HCT116 (cell line): Measurements from ENCODE around the gene DDRGK1. TPM values are rescaled to one million over a fixed set of nuclear protein-coding genes. Genes with fewer than 3 reads are reported as not detected.

ENCODE experiments used
- ATAC-seq: fragments of 200-7000 bp; cut with Tn5 transposase; 2 replicates; pipeline ENCODE4 v1.9.1; 2020; ENCODE audit warnings: mild to moderate bottlenecking, moderate library complexity
- BruUV-seq: library from RNA; stranded (reverse); fragments of 400-500 nt; replicated peaks from 2 replicates; lab custom pipeline; 2021; lab: Mats Ljungman, UMichigan
- CTCF ChIA-PET: fragments of 300-600 bp; sonication (Branson Sonifier 250); formaldehyde crosslinking; loops from one replicate; lab custom pipeline; 2021; ENCODE audit warnings: antibody characterized with exemption; lab: Charles Lee
- POLR2A ChIA-PET: fragments of 300-600, 350-600 bp; sonication (Branson Sonifier 250); formaldehyde crosslinking; loops from one replicate; lab custom pipeline; 2021; ENCODE audit warnings: antibody characterized with exemption; lab: Charles Lee
- RAD21 ChIA-PET, 2 experiments: fragments of 300-600 bp; sonication (Branson Sonifier 250); formaldehyde crosslinking; loops; one replicate each; lab custom pipeline; 2023; ENCODE audit warnings: low total read pairs in 2 of 2; ENCODE audit not compliant: uncharacterized antibody in 2 of 2, unreplicated experiment in 2 of 2, low non-redundant PET in 1 of 2; lab: Charles Lee
- DNase-seq: peaks from one replicate; pipeline ENCODE4 v3.0.0-alpha.2; 2010; ENCODE audit warnings: low read depth, low spot score
- H2AFZ ChIP-seq: fragments of 200-600 bp; shearing (Covaris generic), sonication (generic); 2 replicates; pipeline ENCODE4 v1.6.1; 2017; ENCODE audit warnings: low read depth, mixed run types, mixed read lengths, antibody characterized with exemption, low read length; ENCODE audit not compliant: poor library complexity, severe bottlenecking
- H3K27ac ChIP-seq: 2 replicates; pipeline ENCODE4 v1.5.1; 2012; ENCODE audit warnings: low read depth, low read length
- H3K27me3 ChIP-seq: fragments of 200-600 bp; sonication (generic); 2 replicates; pipeline ENCODE4 v1.6.1; 2016; ENCODE audit warnings: mixed run types, low read length, mixed read lengths; ENCODE audit not compliant: insufficient read depth
- H3K36me3 ChIP-seq, 2 experiments: fragments of 200-500 bp in 1 of 2; fragments of 200-600 bp in 1 of 2; sonication (Bioruptor generic) in 1 of 2; sonication (generic) in 1 of 2; 2 replicates each; pipeline versions ENCODE4 v1.5.1 to v1.6.1; 2014 to 2016; ENCODE audit warnings: low read length in 2 of 2, inconsistent platforms in 1 of 2, mixed read lengths in 1 of 2, mixed run types in 1 of 2; ENCODE audit not compliant: insufficient read depth in 2 of 2, control insufficient read depth in 1 of 2
- H3K4me1 ChIP-seq, 2 experiments: fragments of 200-600 bp in 1 of 2; sonication (generic) in 1 of 2; 2 replicates each; pipeline versions ENCODE4 v1.5.1 to v1.6.1; 2012 to 2017; ENCODE audit warnings: low read length in 2 of 2, inconsistent platforms in 1 of 2, mild to moderate bottlenecking in 1 of 2, mixed read lengths in 1 of 2, mixed run types in 1 of 2, moderate library complexity in 1 of 2; ENCODE audit not compliant: insufficient read depth in 2 of 2, control insufficient read depth in 1 of 2
- H3K4me2 ChIP-seq: fragments of 200-600 bp; sonication (generic); 2 replicates; pipeline ENCODE4 v1.6.1; 2017; ENCODE audit warnings: mixed run types, low read length, mixed read lengths
- H3K4me3 ChIP-seq, 2 experiments: fragments of 200-600 bp in 1 of 2; sonication (generic) in 1 of 2; replicated peaks in 1 of 2; 2 replicates each; pipeline ENCODE4 v1.5.1; 2011 to 2016; ENCODE audit warnings: low read length in 2 of 2, control low read depth in 1 of 2, low read depth in 1 of 2, mild to moderate bottlenecking in 1 of 2, mixed read lengths in 1 of 2, mixed run types in 1 of 2
- H3K79me2 ChIP-seq: fragments of 200-600 bp; sonication (generic); 2 replicates; pipeline ENCODE4 v1.6.1; 2017; ENCODE audit warnings: mild to moderate bottlenecking, mixed run types, low read length, moderate library complexity, mixed read lengths; ENCODE audit not compliant: insufficient read depth
- H3K9ac ChIP-seq: fragments of 200-600 bp; sonication (generic); 2 replicates; pipeline ENCODE4 v1.6.1; 2016; ENCODE audit warnings: low read length, mixed read lengths
- H3K9me2 ChIP-seq: fragments of 200-600 bp; sonication (generic), shearing (Covaris generic); 2 replicates; pipeline ENCODE4 v1.6.1; 2017; ENCODE audit warnings: mixed run types, mild to moderate bottlenecking, moderate library complexity; ENCODE audit not compliant: insufficient read depth
- H3K9me3 ChIP-seq, 2 experiments: fragments of 200-500 bp in 1 of 2; fragments of 200-600 bp in 1 of 2; sonication (Bioruptor generic) in 1 of 2; sonication (generic) in 1 of 2; 2 replicates each; pipeline ENCODE4 v1.6.1; 2014 to 2017; ENCODE audit warnings: low read length in 2 of 2, mixed read lengths in 2 of 2, inconsistent platforms in 1 of 2, low read depth in 1 of 2, mild to moderate bottlenecking in 1 of 2, mixed run types in 1 of 2, moderate library complexity in 1 of 2; ENCODE audit not compliant: control insufficient read depth in 1 of 2, insufficient read depth in 1 of 2
- H4K20me1 ChIP-seq: fragments of 200-600 bp; sonication (generic), shearing (Covaris generic); 2 replicates; pipeline ENCODE4 v1.6.1; 2017; ENCODE audit warnings: mixed run types, mild to moderate bottlenecking, moderate library complexity; ENCODE audit not compliant: insufficient read depth
- CBX3 ChIP-seq: IDR thresholded peaks from 2 replicates; pipeline ENCODE4 v1.6.1; 2012; ENCODE audit warnings: low read depth
- EGR1 ChIP-seq: IDR thresholded peaks from 2 replicates; pipeline ENCODE4 v1.6.1; 2012; ENCODE audit warnings: low read depth
- ELF1 ChIP-seq: IDR thresholded peaks from 2 replicates; pipeline ENCODE4 v1.6.1; 2012; ENCODE audit warnings: low read depth, borderline replicate concordance
- FOSL1 ChIP-seq: IDR thresholded peaks from 2 replicates; pipeline ENCODE4 v1.6.1; 2012; ENCODE audit warnings: low read depth
- SIN3A ChIP-seq: IDR thresholded peaks from 2 replicates; pipeline ENCODE4 v1.6.1; 2012; ENCODE audit warnings: low read depth
- SP1 ChIP-seq: IDR thresholded peaks from 2 replicates; pipeline ENCODE4 v1.6.1; 2012; ENCODE audit warnings: low read depth
- TCF7L2 ChIP-seq: IDR thresholded peaks from 2 replicates; pipeline ENCODE4 v1.7.0; 2011; ENCODE audit warnings: borderline replicate concordance, inconsistent platforms; ENCODE audit not compliant: insufficient read depth, insufficient read length; ENCODE audit errors: extremely low read depth
- YY1 ChIP-seq: IDR thresholded peaks from 2 replicates; pipeline ENCODE4 v1.6.1; 2011; ENCODE audit warnings: low read length, low read depth, moderate library complexity, mild to moderate bottlenecking; ENCODE audit not compliant: insufficient replicate concordance; ENCODE audit errors: extremely low read depth
- intact Hi-C: fragments of 100-400 bp; cut with micrococcal nuclease; formaldehyde crosslinking; loops from 2 replicates; pipeline ENCODE4 v1.10.0; 2022
- total RNA-seq: library from RNA; stranded (reverse); gene quantifications from one replicate; pipeline ENCODE4 v1.2.1, GENCODE V29; 2021; ENCODE audit not compliant: unreplicated experiment
- TF ChIP-seq, protein P1 (sequence below): IDR thresholded peaks from 2 replicates; pipeline ENCODE4 v1.6.1; 2012
- TF ChIP-seq, protein P2 (sequence below), 3 experiments: fragments of 200-600 bp in 1 of 3; sonication (generic) in 1 of 3; IDR thresholded peaks in 2 of 3; conservative IDR thresholded peaks in 1 of 3; 2 replicates each; pipeline ENCODE4 v1.5.1; 2012 to 2017; ENCODE audit warnings: low read depth in 2 of 3, low read length in 2 of 3, antibody characterized with exemption in 1 of 3, borderline replicate concordance in 1 of 3, control low read depth in 1 of 3, mild to moderate bottlenecking in 1 of 3, mixed read lengths in 1 of 3, mixed run types in 1 of 3, moderate library complexity in 1 of 3; ENCODE audit not compliant: insufficient read depth in 1 of 3

The DDRGK1 gene
- total RNA-seq, 1 experiment from 2014 or later = 45.8 TPM

DNA sequence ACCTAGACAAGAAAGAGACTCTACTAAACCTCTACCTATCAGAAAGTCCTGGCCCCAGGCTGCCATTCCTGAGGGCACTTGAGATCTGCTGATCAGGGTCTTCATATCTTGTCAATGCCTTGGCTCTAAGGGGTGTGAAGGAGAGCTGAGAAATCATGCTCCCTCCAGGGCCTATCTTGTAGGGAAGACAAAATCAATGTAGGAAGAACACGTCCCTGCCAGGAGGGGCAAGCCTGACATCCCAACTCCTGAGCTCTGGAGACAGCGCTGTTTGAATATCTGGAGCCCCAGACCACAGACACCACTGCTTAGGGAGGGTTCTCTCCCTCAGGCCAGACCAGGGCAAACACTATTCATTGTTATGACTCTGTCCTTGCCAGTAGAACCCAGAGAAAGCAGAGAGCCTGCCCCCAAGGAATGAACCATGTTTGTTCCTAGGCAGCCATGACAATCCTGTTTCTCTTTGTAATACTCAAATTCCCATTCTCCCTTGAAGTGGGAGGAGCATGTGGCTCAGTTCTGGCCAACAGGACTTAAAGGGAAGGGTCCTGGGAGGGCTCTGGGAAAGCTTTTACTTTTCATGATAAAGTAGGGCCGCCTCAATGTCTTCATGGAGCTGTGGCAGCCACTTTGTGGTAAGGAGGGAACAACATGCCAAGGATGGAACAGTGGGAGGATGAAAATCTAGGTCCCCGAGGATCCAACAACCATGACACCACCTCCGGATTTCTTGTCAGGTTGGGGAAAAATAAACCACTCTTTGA, 43.0 kb downstream of the DDRGK1 start:
- H3K4me2 ChIP-seq = peak overlapping the region; percentile 85
- H3K27me3 ChIP-seq = no peaks in the 10 kb centered on the region
- no peak for DNase-seq
- no peaks in the 10 kb centered on the region for H3K9me2 ChIP-seq
- peaks cover 10 to 37% of the 10 kb centered on the region in 2 experiments for H3K4me1 ChIP-seq
- H3K36me3 ChIP-seq = 0 out of 4 replicates have a peak, but pooled peaks cover 0 to 7% of the 10 kb centered on the region in 2 experiments
- ChIA-PET POLR2A (interaction anchor here (0.8 kb wide), 1 partner anchor 10 kb away, joined by 4 read pairs; no protein-coding TSS in a partner anchor), RAD21 (no interaction called here)
- H3K27ac ChIP-seq = no peak overlapping the region
- TF ChIP-seq SIN3A = no peak
- no peak for TF ChIP-seq EGR1
- no peak for TF ChIP-seq CBX3
- TF ChIP-seq SP1 = no peak
- TF ChIP-seq, protein P1, sequence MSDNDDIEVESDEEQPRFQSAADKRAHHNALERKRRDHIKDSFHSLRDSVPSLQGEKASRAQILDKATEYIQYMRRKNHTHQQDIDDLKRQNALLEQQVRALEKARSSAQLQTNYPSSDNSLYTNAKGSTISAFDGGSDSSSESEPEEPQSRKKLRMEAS = no peak
- no peak for TF ChIP-seq FOSL1
- no peak for TF ChIP-seq ELF1
- TF ChIP-seq TCF7L2 = no peak
- no peak for TF ChIP-seq YY1
- TF ChIP-seq, protein P2, sequence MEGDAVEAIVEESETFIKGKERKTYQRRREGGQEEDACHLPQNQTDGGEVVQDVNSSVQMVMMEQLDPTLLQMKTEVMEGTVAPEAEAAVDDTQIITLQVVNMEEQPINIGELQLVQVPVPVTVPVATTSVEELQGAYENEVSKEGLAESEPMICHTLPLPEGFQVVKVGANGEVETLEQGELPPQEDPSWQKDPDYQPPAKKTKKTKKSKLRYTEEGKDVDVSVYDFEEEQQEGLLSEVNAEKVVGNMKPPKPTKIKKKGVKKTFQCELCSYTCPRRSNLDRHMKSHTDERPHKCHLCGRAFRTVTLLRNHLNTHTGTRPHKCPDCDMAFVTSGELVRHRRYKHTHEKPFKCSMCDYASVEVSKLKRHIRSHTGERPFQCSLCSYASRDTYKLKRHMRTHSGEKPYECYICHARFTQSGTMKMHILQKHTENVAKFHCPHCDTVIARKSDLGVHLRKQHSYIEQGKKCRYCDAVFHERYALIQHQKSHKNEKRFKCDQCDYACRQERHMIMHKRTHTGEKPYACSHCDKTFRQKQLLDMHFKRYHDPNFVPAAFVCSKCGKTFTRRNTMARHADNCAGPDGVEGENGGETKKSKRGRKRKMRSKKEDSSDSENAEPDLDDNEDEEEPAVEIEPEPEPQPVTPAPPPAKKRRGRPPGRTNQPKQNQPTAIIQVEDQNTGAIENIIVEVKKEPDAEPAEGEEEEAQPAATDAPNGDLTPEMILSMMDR (IDR thresholded peaks at IDR 0.05 in 2 of 3, conservative IDR thresholded peaks at IDR 0.05 in 1 of 3; ENCODE audit: borderline replicate concordance in 1 of 3, insufficient read depth in 1 of 3, low read depth in 2 of 3, low read length in 2 of 3) = no peak
- TF ChIP-seq, all 23 proteins: peak for 0
- ATAC-seq = no peak
- Histone ChIP-seq H2AFZ (no peak overlapping the region), H3K79me2 (peaks cover 31% of the 10 kb centered on the region), H3K4me3 (no peak overlapping the region), H3K9ac (no peak overlapping the region), H4K20me1 (peaks cover 11% of the 10 kb centered on the region; the same call in 1 of the 2 replicates), H3K9me3 (no peaks in the 10 kb centered on the region)
- BruUV-seq = no TSS peak
- intact Hi-C loops = no loop called here
- CTCF ChIA-PET = no interaction called here
